Ascending aorta (tissue), 2 donors: Measurements from ENCODE around the gene JAG1. TPM values are rescaled to one million over a fixed set of nuclear protein-coding genes. Genes with fewer than 3 reads are reported as not detected.

Experiments used
- DNase-seq, 2 donors: peaks; one replicate each; pipeline ENCODE4 v3.0.0-alpha.2; 2019; ENCODE audit warnings: low spot score in 2 of 2
- H3K27ac ChIP-seq, 2 donors: fragments of 200-600 bp; sonication (generic); one replicate each; pipeline ENCODE4 v1.5.1; 2016 to 2017; ENCODE audit warnings: mild to moderate bottlenecking in 1 of 2
- H3K27me3 ChIP-seq: fragments of 200-600 bp; sonication (generic); one replicate; pipeline ENCODE4 v1.5.1; 2017
- H3K36me3 ChIP-seq, 2 donors: fragments of 200-600 bp; sonication (generic); one replicate each; pipeline ENCODE4 v1.5.1; 2016
- H3K4me1 ChIP-seq, 2 donors: fragments of 200-600 bp; sonication (generic); one replicate each; pipeline ENCODE4 v1.5.1; 2016 to 2017; ENCODE audit warnings: mild to moderate bottlenecking in 1 of 2
- H3K4me3 ChIP-seq, 2 donors: fragments of 200-600 bp; sonication (generic); one replicate each; pipeline ENCODE4 v1.5.1; 2016 to 2017; ENCODE audit warnings: mild to moderate bottlenecking in 1 of 2
- H3K9me3 ChIP-seq, 2 donors: fragments of 200-600 bp; sonication (generic); one replicate each; pipeline ENCODE4 v1.5.1; 2016
- CTCF ChIP-seq, 3 experiments: fragments of 200-600 bp in 2 of 3; fragments of 450-650 bp in 1 of 3; sonication (generic) in 2 of 3; IDR thresholded peaks; one replicate each; pipeline ENCODE4 v1.5.1; 2016 to 2019; ENCODE audit warnings: antibody characterized with exemption in 3 of 3, mild to moderate bottlenecking in 1 of 3, moderate library complexity in 1 of 3
- intact Hi-C: fragments of 100-400 bp; cut with DNase I; formaldehyde crosslinking; loops from one replicate; pipeline ENCODE4 v1.15.1; 2023
- total RNA-seq: library from RNA; depleted of rRNA; stranded (reverse); fragments of >200 nt; gene quantifications from one replicate; pipeline ENCODE4 v1.1.0, GENCODE V29; 2016

The JAG1 gene
- total RNA-seq, 1 donor from 2014 or later: 101 TPM

- intact Hi-C loops: no loop called here
- no peak overlapping the region for H3K27ac ChIP-seq
- TF ChIP-seq CTCF (IDR thresholded peaks at IDR 0.05): no peak
- H3K36me3 ChIP-seq: no peaks in the 10 kb centered on the region
- H3K4me3 ChIP-seq: no peak overlapping the region
- H3K4me1 ChIP-seq: peaks cover 0 to 15% of the 10 kb centered on the region in 2 donors
- no peaks in the 10 kb centered on the region for H3K27me3 ChIP-seq
- no peak for DNase-seq
- H3K9me3 ChIP-seq: no peaks in the 10 kb centered on the region
These were observed 44.9 kb upstream of the JAG1 start for GRCh38 chr20:10718661-10719060.

GRCh38 chr20:10716855-10717254 is 43.1 kb upstream of the JAG1 start:
- Histone ChIP-seq H3K36me3 (no peaks in the 10 kb centered on the region), H3K9me3 (no peaks in the 10 kb centered on the region), H3K4me3 (no peak overlapping the region), H3K27ac (no peak overlapping the region), H3K27me3 (no peaks in the 10 kb centered on the region), H3K4me1 (peaks cover 2 to 17% of the 10 kb centered on the region in 2 donors)
- intact Hi-C loops: no loop called here
- no peak for TF ChIP-seq CTCF (IDR thresholded peaks at IDR 0.05)
- DNase-seq: no peak

GRCh38 chr20:10715035-10715434 is 41.2 kb upstream of the JAG1 start:
- no peak for TF ChIP-seq CTCF (IDR thresholded peaks at IDR 0.05)
- Histone ChIP-seq H3K36me3 (no peaks in the 10 kb centered on the region), H3K27ac (no peak overlapping the region), H3K4me3 (no peak overlapping the region), H3K9me3 (no peaks in the 10 kb centered on the region), H3K4me1 (peaks cover 2 to 10% of the 10 kb centered on the region in 2 donors), H3K27me3 (no peaks in the 10 kb centered on the region)
- no peak for DNase-seq
- intact Hi-C loops: no loop called here

- H3K4me3 ChIP-seq: no peak overlapping the region
- TF ChIP-seq CTCF (IDR thresholded peaks at IDR 0.05): no peak
- no peaks in the 10 kb centered on the region for H3K36me3 ChIP-seq
- intact Hi-C loops: no loop called here
- H3K9me3 ChIP-seq: no peaks in the 10 kb centered on the region
- no peaks in the 10 kb centered on the region for H3K27me3 ChIP-seq
- H3K4me1 ChIP-seq: peaks cover 2 to 6% of the 10 kb centered on the region in 2 donors
- no peak overlapping the region for H3K27ac ChIP-seq
- DNase-seq: no peak
These were observed 40.6 kb upstream of the JAG1 start for GRCh38 chr20:10714236-10714975.

- intact Hi-C loops: no loop called here
- Histone ChIP-seq H3K27ac (no peak overlapping the region), H3K36me3 (no peaks in the 10 kb centered on the region), H3K4me3 (no peak overlapping the region), H3K9me3 (no peaks in the 10 kb centered on the region), H3K27me3 (no peaks in the 10 kb centered on the region), H3K4me1 (peaks cover 3 to 12% of the 10 kb centered on the region in 2 donors)
- no peak for DNase-seq
- no peak for TF ChIP-seq CTCF (IDR thresholded peaks at IDR 0.05)
These were observed 39.4 kb upstream of the JAG1 start for GRCh38 chr20:10713161-10713560.
